ENCODE data around the gene GSG1L.

The GSG1L gene

DNA sequence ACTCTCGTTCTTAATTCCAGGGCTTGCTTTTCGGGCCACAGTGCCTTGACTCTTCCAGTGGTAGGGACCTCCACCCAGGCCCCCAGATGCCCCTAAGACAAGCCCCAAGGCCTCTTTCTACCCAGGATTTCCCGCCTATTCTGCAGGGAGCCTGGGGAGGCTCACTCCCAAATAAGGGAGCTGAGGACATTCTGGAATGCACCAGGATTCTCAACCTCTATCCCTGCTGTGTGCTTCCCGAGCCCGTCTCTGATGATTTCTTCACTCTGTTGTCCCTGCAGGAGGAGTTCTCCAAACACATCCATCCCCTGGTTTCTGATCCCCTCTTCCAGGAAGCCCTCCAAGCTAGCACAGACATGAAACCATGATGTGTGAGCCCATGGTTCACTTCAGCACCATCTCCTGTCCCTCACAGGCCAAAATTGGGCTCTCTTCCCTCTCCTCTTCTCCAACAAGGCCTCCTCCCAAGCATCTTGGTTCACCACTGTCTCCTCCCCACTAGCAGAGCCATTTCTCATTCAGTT is 257.6 kb downstream of the GSG1L start:
- H3K9ac ChIP-seq: no peak overlapping the region
- no peaks in the 10 kb centered on the region for H3K79me2 ChIP-seq (ENCODE audit: insufficient read depth, low read depth)
- no peak overlapping the region for H3K4me3 ChIP-seq (IDR thresholded peaks at IDR 0.05; ENCODE audit: insufficient read depth, low read depth, low read length)
- no peaks in the 10 kb centered on the region for H3K4me1 ChIP-seq (ENCODE audit: low read depth, poor library complexity, severe bottlenecking)
- H3K36me3 ChIP-seq (ENCODE audit: insufficient read depth): no peaks in the 10 kb centered on the region
- H3K4me2 ChIP-seq: no peak overlapping the region
- H2AFZ ChIP-seq (ENCODE audit: low read depth): no peak overlapping the region
- no peaks in the 10 kb centered on the region for H4K20me1 ChIP-seq (ENCODE audit: insufficient read depth)
- H3K27ac ChIP-seq: no peak overlapping the region
- H3K27me3 ChIP-seq (ENCODE audit: insufficient read depth, low read depth): peaks cover 38% of the 10 kb centered on the region
- TF ChIP-seq, protein P1, sequence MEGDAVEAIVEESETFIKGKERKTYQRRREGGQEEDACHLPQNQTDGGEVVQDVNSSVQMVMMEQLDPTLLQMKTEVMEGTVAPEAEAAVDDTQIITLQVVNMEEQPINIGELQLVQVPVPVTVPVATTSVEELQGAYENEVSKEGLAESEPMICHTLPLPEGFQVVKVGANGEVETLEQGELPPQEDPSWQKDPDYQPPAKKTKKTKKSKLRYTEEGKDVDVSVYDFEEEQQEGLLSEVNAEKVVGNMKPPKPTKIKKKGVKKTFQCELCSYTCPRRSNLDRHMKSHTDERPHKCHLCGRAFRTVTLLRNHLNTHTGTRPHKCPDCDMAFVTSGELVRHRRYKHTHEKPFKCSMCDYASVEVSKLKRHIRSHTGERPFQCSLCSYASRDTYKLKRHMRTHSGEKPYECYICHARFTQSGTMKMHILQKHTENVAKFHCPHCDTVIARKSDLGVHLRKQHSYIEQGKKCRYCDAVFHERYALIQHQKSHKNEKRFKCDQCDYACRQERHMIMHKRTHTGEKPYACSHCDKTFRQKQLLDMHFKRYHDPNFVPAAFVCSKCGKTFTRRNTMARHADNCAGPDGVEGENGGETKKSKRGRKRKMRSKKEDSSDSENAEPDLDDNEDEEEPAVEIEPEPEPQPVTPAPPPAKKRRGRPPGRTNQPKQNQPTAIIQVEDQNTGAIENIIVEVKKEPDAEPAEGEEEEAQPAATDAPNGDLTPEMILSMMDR (conservative IDR thresholded peaks at IDR 0.05; ENCODE audit: low read depth, low read length): no peak

DNA sequence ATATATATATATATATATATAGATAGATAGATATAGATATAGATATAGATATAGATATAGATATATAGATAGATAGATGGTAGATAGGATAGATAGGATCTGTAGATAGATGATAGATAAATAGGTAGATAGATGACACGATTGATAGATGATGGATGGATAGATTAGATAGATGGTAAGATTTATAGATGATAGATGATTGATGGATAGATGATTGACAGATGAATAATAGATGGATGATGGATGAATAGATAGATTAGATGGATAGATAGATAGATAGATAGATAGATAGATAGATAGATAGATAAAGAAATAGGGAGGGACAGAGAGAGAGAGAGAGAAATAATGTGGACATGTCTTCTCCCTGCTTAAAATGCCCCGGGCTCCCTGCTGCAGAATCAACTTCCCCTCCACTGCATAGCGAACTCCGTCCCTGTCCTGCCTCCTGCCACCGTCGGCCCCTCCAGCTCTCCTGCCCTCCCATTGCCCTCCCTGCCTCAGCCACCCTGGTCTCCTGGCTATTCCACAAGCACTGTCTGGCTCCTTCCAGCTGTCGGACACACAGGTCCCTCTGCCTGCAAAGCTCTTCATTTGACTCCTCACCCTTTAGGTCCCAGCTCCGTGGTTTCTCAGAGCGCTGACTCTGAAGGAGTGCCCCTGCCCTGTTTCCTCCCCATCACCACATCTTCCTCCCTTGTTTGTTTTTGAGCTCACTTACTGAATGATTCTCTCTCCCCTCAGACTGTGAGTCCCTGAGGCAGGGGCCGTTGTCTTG is 259.6 kb downstream of the GSG1L start:
- Histone ChIP-seq H3K9ac (no peak overlapping the region), H3K27me3 (ENCODE audit: insufficient read depth, low read depth) (peaks cover 39% of the 10 kb centered on the region), H4K20me1 (ENCODE audit: insufficient read depth) (no peaks in the 10 kb centered on the region), H3K27ac (no peak overlapping the region), H3K4me3 (IDR thresholded peaks at IDR 0.05; ENCODE audit: insufficient read depth, low read depth, low read length) (no peak overlapping the region), H3K4me2 (no peak overlapping the region), H3K4me1 (ENCODE audit: low read depth, poor library complexity, severe bottlenecking) (no peaks in the 10 kb centered on the region), H2AFZ (ENCODE audit: low read depth) (no peak overlapping the region; the same call in 1 of the 2 replicates), H3K79me2 (ENCODE audit: insufficient read depth, low read depth) (no peaks in the 10 kb centered on the region), H3K36me3 (ENCODE audit: insufficient read depth) (no peaks in the 10 kb centered on the region)
- TF ChIP-seq, protein P1 (conservative IDR thresholded peaks at IDR 0.05; ENCODE audit: low read depth, low read length): no peak

DNA sequence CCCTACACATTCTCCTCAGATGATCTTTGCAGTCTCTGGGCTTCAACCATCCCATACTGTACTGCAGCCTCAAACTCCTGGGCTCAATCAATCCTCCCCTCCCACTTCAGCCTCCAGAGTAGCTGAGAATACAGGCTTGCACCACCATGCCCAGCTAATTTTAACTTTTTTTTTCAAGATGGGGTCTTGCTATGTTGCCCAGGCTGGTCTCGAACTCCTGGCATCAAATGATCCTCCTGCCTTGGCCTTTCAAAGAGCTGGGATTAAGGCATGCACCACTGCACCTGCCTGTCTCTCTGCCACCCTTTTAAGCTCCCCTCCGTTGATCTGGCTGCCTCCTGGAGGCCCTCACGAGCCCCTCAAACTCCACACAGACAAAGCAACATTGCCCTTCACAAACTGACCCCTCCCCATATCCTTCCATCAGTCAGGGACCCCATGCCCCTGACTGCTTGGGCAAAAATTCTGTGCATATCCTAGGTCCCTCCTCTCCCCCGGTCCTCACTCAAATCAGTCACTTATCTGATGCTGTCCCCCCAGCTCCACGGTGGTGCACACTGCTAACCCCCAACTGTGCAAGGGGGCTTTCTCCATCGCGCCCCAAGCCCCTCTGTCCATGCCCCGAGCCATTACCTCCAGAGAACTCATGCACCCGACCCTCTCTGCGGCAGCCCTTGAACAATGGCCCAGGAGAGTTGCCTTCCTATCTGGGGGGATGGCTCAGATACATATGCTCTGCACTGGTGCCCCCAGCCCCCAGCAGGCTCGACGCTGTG is 260.7 kb downstream of the GSG1L start:
- TF ChIP-seq, protein P1 (conservative IDR thresholded peaks at IDR 0.05; ENCODE audit: low read depth, low read length): no peak
- no peak overlapping the region for H3K4me3 ChIP-seq (IDR thresholded peaks at IDR 0.05; ENCODE audit: insufficient read depth, low read depth, low read length)
- peaks cover 39% of the 10 kb centered on the region for H3K27me3 ChIP-seq (ENCODE audit: insufficient read depth, low read depth)
- H3K4me2 ChIP-seq: no peak overlapping the region
- no peak overlapping the region for H2AFZ ChIP-seq (ENCODE audit: low read depth)
- H4K20me1 ChIP-seq (ENCODE audit: insufficient read depth): no peaks in the 10 kb centered on the region
- H3K9ac ChIP-seq: no peak overlapping the region
- H3K79me2 ChIP-seq (ENCODE audit: insufficient read depth, low read depth): no peaks in the 10 kb centered on the region
- no peaks in the 10 kb centered on the region for H3K36me3 ChIP-seq (ENCODE audit: insufficient read depth)
- no peak overlapping the region for H3K27ac ChIP-seq
- no peaks in the 10 kb centered on the region for H3K4me1 ChIP-seq (ENCODE audit: low read depth, poor library complexity, severe bottlenecking)

DNA sequence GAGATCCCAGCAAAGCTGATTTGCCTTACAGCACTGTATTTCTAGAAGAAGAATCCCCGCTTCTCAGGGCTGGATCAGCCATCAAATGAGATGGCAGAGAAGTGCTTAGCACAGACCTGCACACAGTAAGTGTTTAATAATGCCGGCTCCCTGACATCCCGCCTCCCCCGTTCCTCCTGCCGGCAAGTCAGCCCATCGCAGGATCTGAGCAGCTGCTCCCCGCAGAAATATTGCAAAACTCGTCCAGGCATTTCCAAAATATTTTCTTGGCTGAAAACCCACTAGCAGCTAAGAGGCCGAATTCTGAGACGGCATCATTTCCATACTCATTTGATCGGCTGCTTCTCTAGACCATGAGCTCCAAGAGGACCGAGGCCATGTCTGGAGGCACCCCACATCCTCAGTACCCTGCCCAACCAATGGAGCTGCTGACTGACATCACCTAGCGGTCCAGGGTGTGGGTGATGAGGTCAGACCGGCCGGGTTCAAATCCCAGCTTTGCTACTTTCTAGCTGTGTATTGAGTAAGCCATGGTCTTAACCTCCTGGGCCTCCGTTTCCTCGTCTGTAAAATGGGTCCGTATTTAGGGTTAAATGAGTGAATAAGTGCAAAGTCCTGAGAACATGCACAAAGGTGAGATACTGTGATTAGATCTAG is 262.1 kb downstream of the GSG1L start:
- no peaks in the 10 kb centered on the region for H4K20me1 ChIP-seq (ENCODE audit: insufficient read depth)
- H3K27ac ChIP-seq: no peak overlapping the region
- H3K4me2 ChIP-seq: no peak overlapping the region
- peaks cover 39% of the 10 kb centered on the region for H3K27me3 ChIP-seq (ENCODE audit: insufficient read depth, low read depth)
- H3K4me1 ChIP-seq (ENCODE audit: low read depth, poor library complexity, severe bottlenecking): no peaks in the 10 kb centered on the region
- TF ChIP-seq, protein P1 (conservative IDR thresholded peaks at IDR 0.05; ENCODE audit: low read depth, low read length): no peak
- no peaks in the 10 kb centered on the region for H3K79me2 ChIP-seq (ENCODE audit: insufficient read depth, low read depth)
- no peak overlapping the region for H2AFZ ChIP-seq (ENCODE audit: low read depth)
- no peaks in the 10 kb centered on the region for H3K36me3 ChIP-seq (ENCODE audit: insufficient read depth)
- H3K4me3 ChIP-seq (IDR thresholded peaks at IDR 0.05; ENCODE audit: insufficient read depth, low read depth, low read length): no peak overlapping the region
- H3K9ac ChIP-seq: no peak overlapping the region
